Mammary epithelial cell (primary cell): Measurements from ENCODE around the gene TECTB.

Source experiments
- CTCF ChIP-seq, 2 donors: IDR thresholded peaks in 1 of 2; conservative IDR thresholded peaks in 1 of 2; 2 replicates each; pipeline ENCODE4 v1.5.1; 2011 to 2012; ENCODE audit warnings: inconsistent platforms in 2 of 2, low read length in 2 of 2, mild to moderate bottlenecking in 2 of 2, control low read depth in 1 of 2, low read depth in 1 of 2; ENCODE audit not compliant: insufficient read depth in 1 of 2; ENCODE audit errors: extremely low read depth in 1 of 2
- EZH2 ChIP-seq: IDR thresholded peaks from 2 replicates; pipeline ENCODE4 v1.6.1; 2012; ENCODE audit warnings: low read length, inconsistent platforms, borderline replicate concordance

DNA sequence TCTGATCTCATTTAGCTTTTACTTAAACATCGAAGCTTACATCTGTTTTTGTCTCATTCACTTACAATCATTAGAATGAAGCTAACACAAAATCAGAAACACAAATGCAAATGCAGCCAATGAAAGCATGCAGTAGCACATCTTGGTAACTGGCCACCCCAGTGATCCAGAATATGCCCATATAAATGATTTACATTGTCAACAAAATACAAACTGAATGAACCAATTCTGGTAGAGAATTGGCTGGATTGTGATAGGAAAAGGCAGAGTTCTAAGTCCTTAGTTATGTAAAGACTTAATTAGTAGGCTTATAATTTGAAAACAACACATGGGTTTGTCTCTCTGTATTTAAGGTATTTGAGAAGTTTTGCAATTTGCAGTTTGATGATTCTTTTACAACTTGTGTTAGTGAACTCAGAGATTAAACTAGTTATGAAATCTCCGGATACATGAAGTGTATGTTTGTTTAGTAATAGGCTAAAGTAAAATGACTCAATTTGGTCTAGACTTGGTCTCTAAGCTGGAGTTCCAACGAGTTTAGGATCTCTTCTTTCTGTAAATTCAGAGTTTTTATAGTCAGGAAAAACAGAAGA lies 21.2 kb downstream of the TECTB start:
- TF ChIP-seq CTCF (conservative IDR thresholded peaks at IDR 0.05 in 1 of 2, IDR thresholded peaks at IDR 0.05 in 1 of 2; ENCODE audit: extremely low read depth in 1 of 2, insufficient read depth in 1 of 2, low read depth in 1 of 2, low read length in 2 of 2) = no peak
- no peak for TF ChIP-seq EZH2
